Glomerular visceral epithelial cell (primary cell): Measurements from ENCODE around the gene TGIF1.

ENCODE experiments used
- DNase-seq: peaks from one replicate; pipeline ENCODE4 v3.0.0-alpha.2; 2016; ENCODE audit errors: extremely low spot score

TGIF1 gene

DNA sequence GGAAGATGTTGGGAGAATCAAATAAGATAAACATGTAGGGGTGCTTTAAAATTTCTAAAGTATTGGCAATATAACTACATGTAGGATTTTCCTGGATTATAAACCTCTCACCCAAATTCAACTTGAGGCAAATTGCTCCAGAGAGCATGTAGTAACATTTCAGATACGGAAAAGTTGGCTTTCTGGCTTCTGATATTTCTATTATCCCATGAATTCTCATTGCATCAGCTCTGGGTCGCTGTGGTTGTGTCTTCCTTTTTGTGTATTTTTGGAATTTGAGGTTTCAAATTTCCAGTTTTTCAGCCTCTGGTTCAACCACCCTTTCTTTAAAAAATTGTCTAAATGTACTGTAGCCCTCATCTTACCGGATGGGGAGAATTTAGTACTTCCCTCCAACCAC lies 32.3 kb downstream of the TGIF1 start:
- no peak for DNase-seq

DNA sequence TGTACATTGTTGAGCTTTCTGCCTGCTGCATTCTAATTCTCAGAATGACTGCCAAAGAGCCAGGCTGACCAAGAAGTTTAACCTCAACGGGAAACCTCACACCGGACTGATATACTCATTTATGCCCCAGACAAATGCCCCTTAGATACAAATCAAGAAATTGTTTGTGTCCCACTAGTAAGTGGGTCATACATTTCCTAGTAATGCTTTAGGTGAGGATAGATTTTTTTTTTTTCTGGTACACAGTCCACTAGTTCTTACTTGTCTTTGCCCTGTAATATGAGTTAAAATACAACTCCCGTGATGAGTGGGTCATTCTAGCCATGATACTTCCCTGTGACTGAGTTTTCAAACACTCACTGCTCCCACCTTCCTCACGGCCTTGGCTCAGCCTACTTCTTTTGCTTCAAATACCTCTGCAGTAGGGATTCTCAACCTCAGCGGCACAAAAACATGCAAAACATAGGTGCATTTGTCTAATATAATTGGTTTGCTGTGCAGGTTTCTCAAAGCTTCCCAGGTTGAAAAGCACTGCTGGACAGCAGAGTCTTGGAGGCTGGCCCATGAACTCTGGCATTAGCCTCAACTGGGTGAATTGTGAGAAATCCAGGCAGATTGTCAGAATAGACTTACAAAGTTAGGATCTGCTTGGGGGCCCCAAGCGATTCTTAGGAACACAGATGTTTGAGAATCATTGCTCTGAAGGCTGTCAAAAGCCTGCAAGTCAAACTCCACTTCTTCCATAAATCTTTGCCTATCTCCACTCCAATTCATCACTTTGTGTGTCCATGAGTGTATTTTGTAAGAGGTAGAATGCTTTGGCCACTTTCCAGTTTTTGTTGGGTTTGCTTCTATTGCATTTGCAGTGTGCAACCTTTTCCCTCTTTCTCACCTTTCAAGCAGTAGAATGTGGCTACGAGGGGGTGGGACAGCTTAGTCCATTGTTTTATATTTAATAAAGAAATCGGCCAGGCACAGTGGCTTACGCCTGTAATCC lies 35.5 kb downstream of the TGIF1 start:
- peak; percentile 56 for DNase-seq

DNA sequence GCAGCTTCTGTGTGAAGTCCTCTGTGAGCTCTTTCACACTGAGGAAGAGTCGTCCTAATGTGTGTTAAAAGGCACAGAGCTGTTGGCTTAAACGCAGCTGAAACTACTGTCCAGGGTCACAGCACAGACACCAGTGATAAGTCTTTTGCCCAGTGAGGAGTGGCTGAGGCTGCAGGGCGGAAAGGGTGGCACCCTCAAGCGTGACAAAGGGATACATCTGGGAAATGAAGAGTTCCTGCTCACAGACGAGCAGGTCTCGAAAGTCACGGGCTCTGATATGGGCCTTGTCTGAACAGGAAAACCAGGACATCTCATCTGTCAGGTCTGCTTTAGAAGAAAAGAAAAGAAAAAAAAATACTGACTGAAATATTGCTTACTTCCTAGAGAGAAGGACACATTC lies 36.5 kb downstream of the TGIF1 start:
- DNase-seq, result no peak

DNA sequence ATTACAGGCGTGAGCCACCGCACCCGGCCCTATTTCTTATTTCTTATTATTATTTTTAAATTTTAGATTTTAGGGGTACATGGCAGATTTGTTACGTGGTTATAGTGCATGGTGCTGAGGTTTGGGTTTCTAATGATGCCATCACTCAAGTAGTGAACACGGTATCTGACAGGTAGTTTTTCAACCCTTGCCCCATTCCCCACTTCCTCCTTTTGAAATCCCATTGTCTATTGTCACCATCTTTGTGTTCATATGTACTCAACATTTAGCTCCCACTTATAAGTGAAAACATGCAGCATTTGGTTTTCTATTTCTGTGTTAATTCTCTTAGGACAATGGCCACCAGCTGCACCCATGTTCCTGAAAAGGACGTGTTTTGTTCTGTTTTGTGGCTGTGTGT lies 39.5 kb downstream of the TGIF1 start:
- no peak for DNase-seq

DNA sequence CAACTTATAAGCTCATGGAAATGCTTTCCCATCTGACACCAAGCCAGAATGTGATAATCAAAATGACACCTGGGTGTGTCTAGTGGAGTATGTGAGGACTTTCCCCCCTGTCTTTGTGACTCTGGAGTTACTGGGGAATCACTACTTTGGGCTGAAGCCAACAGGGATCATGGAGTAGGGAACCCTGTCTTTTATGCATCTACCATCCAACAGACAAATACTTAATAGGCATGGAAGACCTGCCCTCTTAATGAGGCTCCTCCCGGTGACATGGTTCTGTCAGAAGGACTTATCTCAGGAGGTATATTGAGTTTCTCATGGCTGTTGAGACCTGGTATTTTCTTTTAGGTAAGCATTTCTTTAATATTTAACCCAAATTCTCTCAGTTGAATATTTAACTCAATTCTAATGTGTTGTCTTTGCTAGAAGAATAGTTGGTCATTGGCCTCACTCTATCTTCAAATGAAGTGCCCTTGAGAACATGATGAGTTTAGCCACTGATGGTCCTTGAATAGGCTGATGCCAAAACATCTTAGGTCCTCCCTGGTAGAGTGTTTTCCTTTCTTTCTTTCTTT lies 42.1 kb downstream of the TGIF1 start:
- DNase-seq, result no peak

DNA sequence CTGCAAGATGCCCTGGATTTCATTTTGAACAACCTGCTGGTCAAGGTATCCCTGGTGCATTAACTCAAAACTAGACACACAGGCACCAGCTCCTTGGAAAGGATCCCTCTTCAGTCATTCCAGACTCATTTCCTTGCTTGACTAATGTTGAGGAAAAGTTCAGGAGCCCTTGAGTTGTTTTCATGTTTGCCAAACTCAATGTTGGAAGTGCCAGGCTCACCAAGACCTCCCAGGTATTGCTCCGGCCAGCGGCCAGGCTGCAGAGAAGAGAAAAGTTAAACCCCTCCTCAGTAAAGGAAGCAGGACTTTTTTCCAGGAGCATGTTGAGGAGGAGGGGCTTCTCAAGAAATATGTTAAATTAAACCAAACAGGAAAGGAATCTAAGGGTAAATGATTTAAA lies 42.7 kb downstream of the TGIF1 start:
- no peak for DNase-seq

DNA sequence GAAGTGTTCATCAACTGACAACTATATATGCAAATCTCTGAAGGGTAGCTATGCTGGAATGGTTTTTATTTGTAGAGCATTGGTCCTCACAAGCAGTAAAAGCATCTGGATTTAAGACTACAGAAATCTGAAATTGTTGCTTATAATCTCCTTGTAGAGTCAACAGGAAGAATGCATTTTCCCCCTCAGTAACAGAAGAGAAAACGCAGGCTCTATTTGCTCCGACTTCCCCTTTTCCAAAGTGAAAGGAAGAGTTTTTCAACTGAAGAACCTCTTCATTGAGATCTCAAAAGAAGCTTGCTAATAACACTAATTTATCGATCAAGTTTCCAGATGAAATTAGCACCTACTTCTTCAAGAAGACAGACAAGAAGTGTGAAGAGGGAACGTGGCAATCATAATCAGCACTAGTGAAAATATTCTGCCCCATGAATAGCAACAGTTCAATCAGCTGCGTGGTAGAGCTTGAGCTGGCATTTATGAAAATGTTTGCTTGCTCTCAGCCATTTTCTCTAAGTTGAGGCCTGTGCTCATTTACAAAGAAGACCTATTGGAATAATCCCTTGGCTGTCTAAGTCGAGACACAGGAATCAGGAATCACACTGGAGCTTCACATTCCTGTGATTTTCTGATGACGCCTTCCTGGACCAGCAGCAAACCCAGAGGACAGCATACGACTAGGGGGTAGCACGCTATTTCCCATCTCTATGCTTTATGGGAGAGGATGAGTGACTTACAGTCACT lies 43.7 kb downstream of the TGIF1 start:
- DNase-seq, result no peak

DNA sequence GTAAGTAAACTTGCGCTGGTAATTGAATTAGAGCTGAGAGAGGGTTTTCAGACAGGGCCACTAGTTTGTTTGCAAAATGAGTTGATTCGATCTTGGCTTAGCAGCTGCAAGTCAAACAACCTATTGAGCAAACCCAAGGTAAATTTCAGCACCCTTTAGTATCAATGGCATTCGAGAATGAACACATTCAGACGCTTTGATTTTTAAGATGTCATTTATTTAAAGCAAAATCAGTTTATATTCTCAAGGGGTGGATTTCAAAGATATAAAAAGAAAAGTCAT lies 44.2 kb downstream of the TGIF1 start:
- DNase-seq, result no peak

DNA sequence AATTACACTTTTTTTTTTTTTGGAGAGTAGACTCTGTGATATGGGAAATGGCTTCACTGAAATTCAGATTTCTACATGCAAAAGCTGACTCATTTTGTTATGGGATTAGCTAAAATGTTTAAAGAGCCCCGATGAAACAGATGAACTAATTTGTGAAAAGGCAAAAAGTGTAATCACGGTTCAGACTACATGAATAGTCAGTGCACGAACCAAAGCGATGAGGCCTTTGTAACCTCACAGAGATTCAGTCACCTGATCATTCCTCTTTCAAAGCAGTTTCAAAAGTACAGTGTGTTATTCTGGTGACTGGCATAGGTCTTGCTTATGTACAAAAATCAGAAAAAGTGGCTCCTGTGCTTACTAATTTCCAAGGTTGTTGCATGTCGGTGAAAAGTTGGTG lies 44.6 kb downstream of the TGIF1 start:
- no peak for DNase-seq

DNA sequence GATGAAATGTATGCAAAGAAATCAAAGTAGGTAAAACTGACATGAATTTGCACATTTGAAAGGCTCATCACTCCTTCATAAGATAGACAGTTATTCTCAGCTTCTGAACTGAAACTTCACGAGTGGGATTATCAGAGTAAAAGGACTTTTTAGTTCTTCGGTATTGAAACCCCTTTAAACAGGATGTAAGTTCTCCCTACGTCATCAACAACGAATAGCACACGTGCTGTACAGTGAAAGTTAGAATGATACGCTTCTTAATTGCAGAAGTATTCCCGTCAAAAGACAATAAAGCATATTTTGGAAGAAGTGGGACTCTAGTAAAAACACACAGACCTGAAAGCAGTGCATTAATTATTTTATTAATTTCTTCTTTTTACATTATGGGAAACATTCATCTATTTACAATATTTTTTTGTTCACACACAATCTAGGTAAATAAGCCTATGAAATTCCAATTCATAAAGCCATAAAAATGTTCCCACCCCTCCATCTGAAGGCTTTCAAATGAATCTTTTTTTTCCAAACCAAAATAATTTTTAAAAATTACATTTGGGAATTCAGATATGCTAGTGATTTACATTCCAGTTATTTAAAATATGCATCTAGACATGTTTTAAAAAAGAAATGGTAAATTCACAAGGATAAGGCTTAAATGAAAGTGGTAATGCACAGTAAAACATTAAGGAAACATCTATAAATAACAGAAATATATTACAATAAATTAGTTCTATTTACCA lies 45.9 kb downstream of the TGIF1 start:
- no peak for DNase-seq

DNA sequence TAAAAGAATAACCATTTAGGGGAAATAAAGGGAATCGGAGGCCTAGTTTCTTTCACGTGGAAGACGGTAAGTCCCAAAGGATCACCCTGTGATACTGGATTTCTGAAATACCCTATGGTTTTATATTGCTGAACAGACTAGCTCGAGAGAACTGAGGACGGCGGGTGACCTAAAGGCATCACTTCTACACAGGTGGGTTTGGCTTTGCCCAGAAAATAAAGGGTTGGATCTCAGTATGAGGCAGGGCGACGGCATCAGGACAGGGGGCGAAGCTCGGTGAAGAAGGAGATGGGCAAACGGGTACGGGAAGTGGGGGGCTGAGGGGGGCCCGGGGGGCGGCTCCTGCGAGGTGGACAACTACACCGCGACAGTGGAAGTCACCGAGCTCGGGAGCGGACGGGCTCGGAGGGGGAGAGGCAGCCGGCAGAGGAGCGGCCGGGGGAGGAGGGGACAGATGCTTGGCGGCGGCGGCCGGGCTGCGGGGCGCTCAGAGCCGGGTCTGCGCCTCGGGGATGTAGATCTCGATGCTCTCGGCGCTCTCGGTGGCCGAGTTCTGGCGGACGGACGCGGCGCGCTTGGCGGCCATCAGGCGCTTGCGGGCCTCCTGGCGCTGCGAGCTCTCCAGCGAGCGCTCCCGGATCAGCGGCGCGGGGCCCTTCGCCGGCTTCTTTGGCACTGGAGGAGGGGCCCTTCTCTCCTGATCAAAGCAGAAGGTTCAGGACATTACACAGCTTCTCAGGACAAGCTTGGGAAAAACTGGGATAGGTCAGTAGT lies 48.9 kb downstream of the TGIF1 start:
- no peak for DNase-seq

DNA sequence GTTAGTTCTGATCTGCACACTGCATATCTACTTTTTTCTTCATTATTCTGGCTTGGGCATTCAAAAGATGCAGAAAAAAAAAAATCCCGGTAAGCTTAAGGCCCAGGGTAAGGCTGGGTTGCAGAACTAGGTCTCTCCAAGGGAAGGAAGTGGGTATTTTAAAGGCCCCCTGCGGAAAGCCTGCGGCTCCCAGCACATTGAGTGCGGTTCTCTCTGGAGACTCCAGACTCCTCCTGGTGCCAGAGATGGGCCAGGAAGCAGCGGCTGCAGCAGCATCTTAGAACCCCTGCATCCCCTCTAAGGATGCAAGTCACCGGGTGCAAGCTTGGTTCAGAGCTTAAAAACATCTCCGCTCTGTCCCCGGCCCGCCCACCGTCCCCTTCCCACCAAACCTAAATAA lies 49.5 kb downstream of the TGIF1 start:
- DNase-seq, result no peak

DNA sequence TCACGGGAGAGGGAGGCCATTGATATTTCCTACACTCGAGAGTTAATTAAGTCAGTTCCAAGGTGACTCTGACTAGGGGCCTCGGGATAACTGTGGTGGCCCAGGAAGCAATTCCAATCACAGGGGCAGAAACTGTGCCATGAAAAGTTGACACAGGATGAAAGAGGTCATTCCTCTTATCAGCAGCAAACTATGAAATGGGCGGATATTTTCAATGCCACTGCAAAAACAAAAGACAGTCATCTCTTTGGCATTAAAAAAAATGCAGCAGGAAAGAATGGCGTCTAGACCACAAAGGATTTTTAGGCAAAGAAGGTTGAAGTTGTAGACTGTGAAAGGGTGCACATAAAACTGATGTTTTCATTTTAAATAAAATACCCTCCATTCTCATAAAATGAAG lies 50.0 kb downstream of the TGIF1 start:
- DNase-seq, result no peak

DNA sequence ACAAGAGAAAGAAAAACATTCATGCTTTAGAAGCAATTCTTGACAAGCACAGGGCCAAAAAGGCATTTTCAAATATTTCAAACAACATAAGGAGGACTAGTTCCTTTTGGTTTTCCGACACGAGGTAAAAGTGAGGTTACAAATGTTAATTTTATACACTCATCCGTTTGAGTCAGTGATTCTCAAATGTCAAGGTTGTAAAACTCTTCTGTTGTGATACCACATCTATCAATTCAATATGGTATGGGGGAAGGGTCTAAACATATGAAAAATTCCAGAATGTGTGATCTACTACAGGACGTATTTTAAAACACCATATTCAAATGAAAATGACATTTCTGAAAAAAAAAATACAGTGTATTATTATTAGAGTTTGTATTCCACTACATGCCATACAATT lies 52.7 kb downstream of the TGIF1 start:
- no peak for DNase-seq

DNA sequence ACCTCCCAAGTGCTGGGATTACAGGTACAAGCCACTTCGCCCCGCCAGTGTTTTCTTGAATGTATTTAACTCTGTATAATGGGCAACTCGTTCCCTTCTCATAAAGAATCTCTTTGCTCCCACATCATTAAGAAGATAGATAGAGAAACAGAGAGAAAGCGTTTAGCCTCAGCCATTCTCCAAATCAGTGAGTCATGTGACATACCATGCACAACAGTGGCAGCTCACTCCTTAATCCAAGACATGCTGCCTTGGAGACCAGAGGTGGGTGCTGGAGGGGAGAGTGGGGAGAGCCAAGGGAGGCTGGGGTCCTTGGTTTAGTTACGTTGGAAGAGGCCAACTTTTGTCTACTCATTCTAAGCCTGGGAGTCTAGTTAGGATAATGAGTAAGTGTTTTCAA lies 54.7 kb downstream of the TGIF1 start:
- no peak for DNase-seq

DNA sequence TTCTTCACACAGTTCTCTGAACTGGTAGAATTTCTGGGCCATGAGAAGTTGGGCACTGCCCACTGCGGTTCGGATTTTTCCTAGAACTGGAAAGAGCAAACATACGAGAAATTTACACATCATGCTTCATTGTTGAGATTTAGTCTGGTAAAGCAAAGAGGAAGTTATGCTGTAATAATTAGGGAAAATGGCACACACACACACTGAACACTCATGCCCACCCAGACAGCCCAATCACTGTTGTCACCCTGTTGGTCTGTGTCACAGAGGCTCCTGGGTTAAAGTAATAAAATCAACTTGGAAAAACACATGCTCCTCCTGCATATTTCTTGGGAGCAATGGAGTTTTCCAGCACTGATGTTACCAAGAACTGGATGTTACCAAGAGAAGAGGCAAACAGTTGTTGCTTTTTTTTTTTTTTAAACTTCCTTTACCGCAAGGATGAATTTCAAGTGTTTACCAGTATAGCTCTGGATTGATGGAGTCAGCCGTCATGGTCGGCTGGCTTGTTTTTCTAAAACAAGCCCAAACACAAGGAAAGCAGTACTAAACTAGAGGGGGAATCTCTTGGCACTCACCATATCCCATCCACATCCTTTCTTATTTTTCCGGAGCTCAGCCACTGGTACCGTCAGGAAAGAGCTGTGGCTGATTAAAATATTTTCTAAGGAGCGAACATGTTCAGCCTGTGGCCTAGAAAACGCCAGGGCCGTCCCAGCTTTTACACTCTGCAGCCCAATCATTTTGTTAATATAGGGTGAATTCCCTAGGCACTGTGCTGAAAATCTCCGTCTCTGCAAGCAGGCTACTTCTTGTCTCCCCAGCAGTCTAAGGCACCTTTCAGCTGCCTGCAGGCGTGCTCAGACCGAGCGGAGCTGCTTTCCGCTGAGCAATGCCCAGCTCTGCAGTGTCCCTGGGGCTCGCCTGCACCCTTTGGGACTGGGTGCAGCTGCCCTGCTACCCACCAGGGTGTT lies 58.9 kb downstream of the TGIF1 start:
- DNase-seq, result peak; percentile 50
